Smooth muscle cell (in vitro differentiated cells): ENCODE data around the gene PTCH1. TPM values are rescaled to one million over a fixed set of nuclear protein-coding genes. Genes with fewer than 3 reads are reported as not detected.

Source experiments
- DNase-seq: peaks from one replicate; lab custom pipeline; 2025; ENCODE audit not compliant: unreplicated experiment; lab: John Stamatoyannopoulos, UW
- H2AFZ ChIP-seq: fragments of 200-600 bp; sonication (generic); 2 replicates; pipeline ENCODE4 v1.6.0; 2016; ENCODE audit warnings: antibody characterized with exemption, low read depth, mild to moderate bottlenecking
- H3F3A ChIP-seq: fragments of 200-600 bp; sonication (generic); 2 replicates; pipeline ENCODE4 v1.6.0; 2017; ENCODE audit warnings: antibody characterized with exemption, low read depth
- H3K27ac ChIP-seq: fragments of 200-600 bp; sonication (generic); 2 replicates; pipeline ENCODE4 v1.5.1; 2016; ENCODE audit warnings: low read depth, mild to moderate bottlenecking
- H3K27me3 ChIP-seq: fragments of 200-600 bp; sonication (generic); 2 replicates; pipeline ENCODE4 v1.6.1; 2016; ENCODE audit warnings: low read depth, mild to moderate bottlenecking
- H3K36me3 ChIP-seq: fragments of 200-600 bp; sonication (generic); 2 replicates; pipeline ENCODE4 v1.5.1; 2016; ENCODE audit warnings: low read depth
- H3K4me1 ChIP-seq: fragments of 200-600 bp; sonication (generic); 2 replicates; pipeline ENCODE4 v1.5.1; 2016; ENCODE audit warnings: low read depth
- H3K4me2 ChIP-seq: fragments of 200-600 bp; sonication (generic); 2 replicates; pipeline ENCODE4 v1.6.0; 2016; ENCODE audit warnings: mild to moderate bottlenecking
- H3K4me3 ChIP-seq: fragments of 200-600 bp; sonication (generic); 2 replicates; pipeline ENCODE4 v1.5.1; 2016; ENCODE audit warnings: mild to moderate bottlenecking
- H3K79me2 ChIP-seq: fragments of 200-600 bp; sonication (generic); 2 replicates; pipeline ENCODE4 v1.6.0; 2016; ENCODE audit warnings: low read depth, mild to moderate bottlenecking
- H3K9ac ChIP-seq: fragments of 200-600 bp; sonication (generic); 2 replicates; pipeline ENCODE4 v1.6.0; 2016; ENCODE audit warnings: low read depth
- H3K9me3 ChIP-seq: fragments of 200-600 bp; sonication (generic); replicated peaks from 2 replicates; pipeline ENCODE4 v1.5.1; 2016; ENCODE audit warnings: low read depth
- H4K20me1 ChIP-seq: fragments of 200-600 bp; sonication (generic); 2 replicates; pipeline ENCODE4 v1.6.0; 2016; ENCODE audit warnings: low read depth
- WGBS: methylation state at CpG from one replicate; pipeline ENCODE4 v1.1.7; 2016; ENCODE audit warnings: low lambda C conversion rate; 5-methylcytosine and 5-hydroxymethylcytosine counted together
- polyA plus RNA-seq: library from polyadenylated mRNA; unstranded; fragments of >200 nt; fragmentation: Nextera tagmentation; extraction: Ambion mirVana; gene quantifications from 2 replicates; pipeline ENCODE4 v1.2.1, GENCODE V29; 2016
- total RNA-seq: library from RNA; depleted of rRNA; stranded (reverse); fragments of >200 nt; gene quantifications from 2 replicates; pipeline ENCODE4 v1.2.3, GENCODE V29; 2014
- TF ChIP-seq, protein P1 (sequence below): fragments of 200-600 bp; sonication (generic); IDR thresholded peaks from 2 replicates; pipeline ENCODE4 v1.5.1; 2017; ENCODE audit warnings: borderline replicate concordance, mild to moderate bottlenecking, antibody characterized with exemption; ENCODE audit not compliant: insufficient read depth, poor library complexity, severe bottlenecking

PTCH1 gene
- total and polyA plus RNA-seq, 2 experiments from 2014 or later, result 5.8 to 6.3 TPM

DNA sequence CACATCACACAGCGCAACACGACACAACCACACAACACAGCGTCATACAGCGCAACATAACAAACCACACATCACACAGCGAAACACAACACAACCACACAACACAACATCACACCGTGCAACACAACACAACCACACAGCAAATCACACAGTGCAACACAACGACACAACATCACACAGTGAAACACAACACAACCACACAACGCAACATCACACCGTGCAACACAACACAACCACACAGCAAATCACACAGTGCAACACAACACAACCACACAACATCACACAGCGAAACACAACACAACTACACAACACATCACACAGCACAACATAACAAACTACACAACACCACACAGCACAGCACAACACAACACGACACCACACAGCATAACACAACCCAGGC, 40.4 kb upstream of the PTCH1 start:
- H3K4me3 ChIP-seq, result no peak overlapping the region
- WGBS, result 98% methylated on average over 11 of the region's 11 CpGs
- H3K9me3 ChIP-seq, result no peaks in the 10 kb centered on the region
- DNase-seq, result no peak
- no peaks in the 10 kb centered on the region for H3F3A ChIP-seq
- no peaks in the 10 kb centered on the region for H4K20me1 ChIP-seq
- no peak overlapping the region for H3K27ac ChIP-seq
- TF ChIP-seq, protein P1, sequence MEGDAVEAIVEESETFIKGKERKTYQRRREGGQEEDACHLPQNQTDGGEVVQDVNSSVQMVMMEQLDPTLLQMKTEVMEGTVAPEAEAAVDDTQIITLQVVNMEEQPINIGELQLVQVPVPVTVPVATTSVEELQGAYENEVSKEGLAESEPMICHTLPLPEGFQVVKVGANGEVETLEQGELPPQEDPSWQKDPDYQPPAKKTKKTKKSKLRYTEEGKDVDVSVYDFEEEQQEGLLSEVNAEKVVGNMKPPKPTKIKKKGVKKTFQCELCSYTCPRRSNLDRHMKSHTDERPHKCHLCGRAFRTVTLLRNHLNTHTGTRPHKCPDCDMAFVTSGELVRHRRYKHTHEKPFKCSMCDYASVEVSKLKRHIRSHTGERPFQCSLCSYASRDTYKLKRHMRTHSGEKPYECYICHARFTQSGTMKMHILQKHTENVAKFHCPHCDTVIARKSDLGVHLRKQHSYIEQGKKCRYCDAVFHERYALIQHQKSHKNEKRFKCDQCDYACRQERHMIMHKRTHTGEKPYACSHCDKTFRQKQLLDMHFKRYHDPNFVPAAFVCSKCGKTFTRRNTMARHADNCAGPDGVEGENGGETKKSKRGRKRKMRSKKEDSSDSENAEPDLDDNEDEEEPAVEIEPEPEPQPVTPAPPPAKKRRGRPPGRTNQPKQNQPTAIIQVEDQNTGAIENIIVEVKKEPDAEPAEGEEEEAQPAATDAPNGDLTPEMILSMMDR, result no peak
- H2AFZ ChIP-seq, result no peak overlapping the region
- H3K4me2 ChIP-seq, result no peak overlapping the region
- no peaks in the 10 kb centered on the region for H3K79me2 ChIP-seq
- H3K27me3 ChIP-seq, result peaks cover 25% of the 10 kb centered on the region
- H3K4me1 ChIP-seq, result peaks cover 14% of the 10 kb centered on the region
- H3K36me3 ChIP-seq, result no peaks in the 10 kb centered on the region
- H3K9ac ChIP-seq, result no peak overlapping the region

DNA sequence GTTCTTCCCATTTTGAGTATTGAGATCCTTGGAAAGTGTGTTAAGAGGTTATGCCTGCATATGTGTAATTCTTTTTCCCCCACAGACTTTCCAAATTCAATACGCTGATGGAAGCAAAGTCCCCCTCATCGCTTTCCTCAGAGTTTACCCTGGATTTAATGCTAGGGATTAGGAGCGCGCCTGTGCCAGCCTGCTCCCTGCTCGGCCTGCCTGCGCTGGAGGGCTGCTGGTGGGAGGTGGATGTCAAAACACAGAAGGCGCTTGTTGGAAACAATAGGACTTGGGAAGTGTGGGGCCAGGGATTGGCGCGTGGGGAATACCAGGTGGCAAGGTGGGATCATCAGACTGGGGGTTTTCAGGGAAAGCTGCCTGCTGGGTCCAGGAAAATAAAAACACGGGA, 39.8 kb upstream of the PTCH1 start:
- no peak overlapping the region for H2AFZ ChIP-seq
- WGBS, result 80% methylated on average over 10 of the region's 10 CpGs
- H3K27ac ChIP-seq, result no peak overlapping the region
- TF ChIP-seq, protein P1, result no peak
- H3K9ac ChIP-seq, result no peak overlapping the region
- DNase-seq, result no peak
- H3F3A ChIP-seq, result no peaks in the 10 kb centered on the region
- no peaks in the 10 kb centered on the region for H3K79me2 ChIP-seq
- H3K4me3 ChIP-seq, result no peak overlapping the region
- H4K20me1 ChIP-seq, result no peaks in the 10 kb centered on the region
- H3K4me2 ChIP-seq, result no peak overlapping the region
- H3K9me3 ChIP-seq, result no peaks in the 10 kb centered on the region
- no peaks in the 10 kb centered on the region for H3K36me3 ChIP-seq
- peaks cover 25% of the 10 kb centered on the region for H3K27me3 ChIP-seq
- peaks cover 16% of the 10 kb centered on the region for H3K4me1 ChIP-seq

DNA sequence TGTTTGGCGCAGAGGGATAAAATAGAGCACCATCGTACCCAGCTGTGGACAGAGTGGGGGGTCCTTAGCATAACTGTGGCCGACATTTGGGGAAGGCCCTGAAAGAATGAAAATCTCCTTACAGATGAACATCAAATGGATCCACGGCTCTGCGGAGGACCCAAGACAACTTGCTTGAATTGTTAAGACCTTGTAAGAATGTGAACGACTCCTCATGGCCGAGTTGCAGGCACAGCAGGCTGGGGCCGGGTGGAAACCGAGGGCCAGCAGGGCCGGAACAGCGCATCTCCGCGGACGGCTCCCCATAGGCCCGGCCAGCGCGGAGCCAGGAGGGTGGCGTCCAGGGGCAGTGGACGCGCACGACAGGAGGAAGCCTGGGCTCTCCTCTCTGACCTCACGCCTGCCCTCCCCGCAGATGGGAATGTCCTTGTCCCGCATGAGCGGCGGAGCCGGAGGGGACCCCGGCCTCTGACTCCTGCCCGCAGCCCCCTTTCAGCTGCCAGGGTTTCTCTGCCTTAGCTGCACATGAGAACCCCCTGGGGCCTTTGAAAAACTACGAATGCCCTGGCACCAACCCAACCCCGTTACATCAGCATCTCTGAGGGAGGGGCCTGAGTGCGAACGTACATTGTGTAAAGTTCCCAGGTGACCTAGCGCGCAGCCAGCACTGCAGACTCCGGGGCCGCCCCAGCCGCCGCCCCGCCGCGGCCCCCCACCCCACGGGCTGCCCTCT, 36.2 kb upstream of the PTCH1 start:
- Histone ChIP-seq H3K27ac (no peak overlapping the region), H3K4me2 (peak overlapping the region; percentile 73), H4K20me1 (no peaks in the 10 kb centered on the region), H2AFZ (peak overlapping the region; percentile 66), H3K9ac (no peak overlapping the region), H3K9me3 (no peaks in the 10 kb centered on the region), H3K36me3 (no peaks in the 10 kb centered on the region), H3K4me3 (peak overlapping the region; percentile 31), H3K4me1 (peaks cover 16% of the 10 kb centered on the region), H3K79me2 (no peaks in the 10 kb centered on the region), H3F3A (no peaks in the 10 kb centered on the region), H3K27me3 (peaks cover 25% of the 10 kb centered on the region)
- TF ChIP-seq, protein P1, result no peak
- no peak for DNase-seq
- WGBS, result 37% methylated on average over 42 of the region's 43 CpGs

DNA sequence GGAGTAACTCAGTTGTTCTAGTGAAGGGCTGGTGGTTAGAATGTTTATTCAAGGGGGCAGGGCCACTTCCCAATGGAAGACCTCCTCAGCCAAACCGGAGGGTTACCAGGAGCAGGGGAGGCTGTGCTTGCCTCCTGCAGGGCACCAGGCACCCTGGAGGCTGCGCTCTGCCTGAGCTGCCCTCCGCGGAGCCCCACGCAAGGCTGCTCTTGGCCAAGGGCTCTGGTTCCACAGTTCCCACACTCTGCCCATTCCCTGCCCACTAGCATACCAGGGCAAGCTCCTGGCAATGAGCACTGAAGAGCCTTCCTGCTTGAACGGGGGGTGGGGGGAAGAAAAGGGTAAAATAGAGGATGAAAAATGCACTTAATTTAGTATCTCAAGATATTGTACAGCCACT, 35.5 kb upstream of the PTCH1 start:
- H3K27ac ChIP-seq, result no peak overlapping the region
- H4K20me1 ChIP-seq, result no peaks in the 10 kb centered on the region
- H3K36me3 ChIP-seq, result no peaks in the 10 kb centered on the region
- H3K79me2 ChIP-seq, result no peaks in the 10 kb centered on the region
- TF ChIP-seq, protein P1, result no peak
- H2AFZ ChIP-seq, result no peak overlapping the region
- H3K27me3 ChIP-seq, result peaks cover 25% of the 10 kb centered on the region
- no peaks in the 10 kb centered on the region for H3F3A ChIP-seq
- H3K4me2 ChIP-seq, result peak overlapping the region; percentile 73
- H3K4me3 ChIP-seq, result no peak overlapping the region
- H3K4me1 ChIP-seq, result peaks cover 16% of the 10 kb centered on the region
- 71% methylated on average over 6 of the region's 6 CpGs for WGBS
- DNase-seq, result no peak
- no peaks in the 10 kb centered on the region for H3K9me3 ChIP-seq
- no peak overlapping the region for H3K9ac ChIP-seq
